NK-92 treated with Interleukin-12 subunit alpha and Interleukin-12 subunit beta, amount 100 ng/mL, for 24 hours (cell line): ENCODE data around the gene MT4.

ENCODE experiments used
- DNase-seq: peaks from one replicate; lab custom pipeline; 2025; lab: John Stamatoyannopoulos, UW

Gene MT4

DNA sequence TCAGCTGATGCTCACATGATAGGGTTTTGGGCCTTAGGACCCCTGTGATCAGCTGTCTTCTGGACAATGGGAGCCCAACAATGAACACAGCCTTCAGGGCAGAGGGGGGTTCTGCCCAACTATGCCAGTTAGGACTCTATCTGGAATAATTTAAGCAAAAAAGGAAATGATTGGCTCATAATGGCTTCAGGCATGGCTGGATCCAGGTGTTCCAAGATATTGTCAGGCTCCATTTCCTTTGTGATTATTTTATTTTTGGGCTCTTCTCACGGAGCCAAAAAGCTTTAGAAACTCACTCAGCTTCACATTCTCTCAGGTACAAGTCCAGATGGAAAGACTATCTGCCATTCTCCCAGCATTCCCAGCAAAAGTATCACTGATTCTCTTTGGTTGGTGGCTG lies 40.6 kb downstream of the MT4 start:
- no peak for DNase-seq

DNA sequence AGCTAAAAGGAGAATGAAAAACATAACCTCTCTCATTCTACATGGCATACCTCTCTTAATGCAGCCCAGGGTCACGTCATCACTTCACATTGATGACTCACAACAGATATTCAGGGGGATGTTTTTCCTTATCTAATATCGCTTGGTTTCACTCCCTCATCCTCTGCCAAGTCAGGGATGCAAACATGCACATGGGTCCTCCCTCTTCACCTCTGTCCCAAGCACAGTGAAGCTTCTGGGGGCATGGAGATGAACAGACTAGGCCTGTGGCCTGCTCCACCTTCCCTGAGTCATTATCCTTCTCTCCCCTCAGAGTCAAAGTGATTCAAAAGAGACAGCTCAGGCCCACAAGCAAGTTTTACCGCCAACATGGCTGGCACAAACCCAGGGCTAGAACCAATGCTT lies 41.2 kb downstream of the MT4 start:
- DNase-seq, result no peak

DNA sequence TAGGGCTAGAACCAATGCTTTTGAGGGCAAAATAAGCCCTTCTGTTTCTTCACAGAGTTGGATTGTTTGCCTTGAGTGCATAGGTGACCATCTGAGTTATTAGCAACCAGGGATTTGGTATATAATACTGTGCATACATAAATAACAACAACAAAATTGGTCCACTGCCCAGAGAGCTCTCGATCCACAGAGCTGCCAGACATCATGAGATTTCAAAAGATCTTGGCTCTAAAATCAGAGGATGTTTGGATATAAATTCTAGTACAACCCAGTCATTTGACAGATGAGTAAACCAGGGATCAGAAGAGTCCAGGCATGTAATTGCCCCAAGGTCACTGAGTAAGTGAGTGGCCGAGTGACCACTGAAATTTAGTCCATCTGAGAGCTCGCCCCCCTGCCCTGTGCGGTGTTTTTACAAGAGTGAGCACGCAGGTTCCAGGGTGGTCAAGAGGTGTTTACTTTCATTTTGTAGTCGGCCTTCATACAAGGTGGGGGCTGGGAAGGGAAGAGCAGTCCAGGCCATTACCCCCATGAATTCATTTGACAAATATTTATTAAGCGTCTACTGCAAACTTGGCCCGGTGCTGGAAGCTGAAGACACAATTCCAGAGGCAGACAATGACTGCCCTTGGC lies 41.7 kb downstream of the MT4 start:
- DNase-seq, result no peak

DNA sequence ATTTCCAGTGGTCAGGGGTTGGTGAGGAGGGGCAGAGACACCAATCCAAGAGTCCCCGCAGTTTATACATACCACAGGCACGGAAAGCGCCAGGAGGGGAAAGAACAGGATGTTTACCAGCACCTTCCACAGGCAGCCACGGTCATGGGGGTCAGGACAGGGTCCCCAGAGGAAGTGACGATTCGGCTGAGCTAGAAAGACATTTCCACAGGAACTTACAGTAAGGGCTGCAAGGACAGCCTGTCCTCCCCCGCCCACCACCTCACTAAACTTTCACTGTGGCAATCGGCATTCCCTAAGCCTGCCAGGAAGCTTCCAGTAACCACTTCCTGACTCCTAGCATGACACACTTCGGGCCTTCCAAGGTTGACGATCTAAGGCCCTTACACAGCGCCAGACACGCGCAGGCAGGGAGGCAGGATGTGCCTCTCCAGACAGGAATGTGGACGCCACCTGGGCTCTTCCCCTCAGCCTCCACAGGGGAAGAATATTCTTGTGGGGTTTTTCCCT lies 42.3 kb downstream of the MT4 start:
- no peak for DNase-seq

DNA sequence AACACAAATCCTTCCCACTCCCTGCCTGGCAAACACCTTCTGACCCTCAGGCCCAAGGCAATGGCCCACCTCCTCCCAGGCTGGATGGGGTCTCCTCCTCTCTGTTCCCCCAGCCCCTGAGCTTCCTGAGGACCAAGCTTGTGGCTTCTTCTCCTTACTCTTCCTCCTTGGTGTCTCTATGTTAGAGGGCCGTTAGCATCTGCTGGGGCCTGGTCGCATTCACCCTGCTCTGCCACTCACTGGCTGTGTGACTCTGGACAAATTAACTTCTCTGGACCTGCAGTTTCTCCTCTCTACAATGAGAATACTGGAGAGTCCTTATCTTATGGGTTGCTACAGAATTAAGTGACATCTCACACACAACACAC lies 42.8 kb downstream of the MT4 start:
- no peak for DNase-seq

DNA sequence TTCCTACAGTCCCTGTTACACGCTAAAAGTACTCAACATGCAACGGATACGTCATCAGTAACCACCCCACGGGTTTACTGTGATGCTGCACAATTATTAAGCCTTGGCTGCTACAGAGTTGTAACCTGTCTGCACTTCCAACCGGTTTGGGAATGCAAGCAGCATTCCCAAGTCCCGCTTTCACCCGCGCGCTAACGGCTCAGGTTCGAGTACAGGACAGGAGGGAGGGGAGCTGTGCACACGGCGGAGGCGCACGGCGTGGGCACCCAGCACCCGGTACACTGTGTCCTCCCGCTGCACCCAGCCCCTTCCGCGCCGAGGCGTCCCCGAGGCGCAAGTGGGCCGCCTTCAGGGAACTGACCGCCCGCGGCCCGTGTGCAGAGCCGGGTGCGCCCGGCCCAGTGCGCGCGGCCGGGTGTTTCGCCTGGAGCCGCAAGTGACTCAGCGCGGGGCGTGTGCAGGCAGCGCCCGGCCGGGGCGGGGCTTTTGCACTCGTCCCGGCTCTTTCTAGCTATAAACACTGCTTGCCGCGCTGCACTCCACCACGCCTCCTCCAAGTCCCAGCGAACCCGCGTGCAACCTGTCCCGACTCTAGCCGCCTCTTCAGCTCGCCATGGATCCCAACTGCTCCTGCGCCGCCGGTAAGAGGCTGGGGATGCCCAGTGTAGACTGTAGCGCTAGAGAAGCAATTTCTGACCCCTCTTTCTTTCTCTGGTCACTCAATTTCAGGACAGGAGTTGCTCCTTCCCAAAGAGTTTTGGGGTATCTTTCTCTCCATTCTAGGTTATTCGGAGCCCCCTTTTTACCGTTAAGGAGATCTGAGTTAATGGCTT lies 43.4 kb downstream of the MT4 start, which contains the start of gene MT2A:
MT2A (plus strand) TSS at position 542 of the 833 bp plus-strand sequence; CDS start at position 614, 72 bp downstream.
- peak; percentile 81 for DNase-seq

DNA sequence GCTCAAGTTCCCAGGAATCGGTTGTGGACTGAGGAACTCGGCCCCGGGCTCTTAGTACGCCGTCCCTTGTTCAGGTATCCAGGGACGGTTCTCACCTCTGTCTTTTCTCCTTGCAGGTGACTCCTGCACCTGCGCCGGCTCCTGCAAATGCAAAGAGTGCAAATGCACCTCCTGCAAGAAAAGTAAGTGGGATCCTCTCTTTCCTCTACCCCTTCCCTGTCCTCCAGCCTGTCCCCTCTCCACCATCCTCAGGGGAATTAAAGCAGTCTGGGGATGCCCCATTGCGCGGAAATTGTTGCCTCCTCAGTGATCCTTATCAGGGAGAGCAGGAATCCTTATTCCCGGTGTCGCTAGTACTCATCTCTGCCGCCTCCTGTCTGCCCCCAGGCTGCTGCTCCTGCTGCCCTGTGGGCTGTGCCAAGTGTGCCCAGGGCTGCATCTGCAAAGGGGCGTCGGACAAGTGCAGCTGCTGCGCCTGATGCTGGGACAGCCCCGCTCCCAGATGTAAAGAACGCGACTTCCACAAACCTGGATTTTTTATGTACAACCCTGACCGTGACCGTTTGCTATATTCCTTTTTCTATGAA lies 44.1 kb downstream of the MT4 start:
- DNase-seq, result no peak

DNA sequence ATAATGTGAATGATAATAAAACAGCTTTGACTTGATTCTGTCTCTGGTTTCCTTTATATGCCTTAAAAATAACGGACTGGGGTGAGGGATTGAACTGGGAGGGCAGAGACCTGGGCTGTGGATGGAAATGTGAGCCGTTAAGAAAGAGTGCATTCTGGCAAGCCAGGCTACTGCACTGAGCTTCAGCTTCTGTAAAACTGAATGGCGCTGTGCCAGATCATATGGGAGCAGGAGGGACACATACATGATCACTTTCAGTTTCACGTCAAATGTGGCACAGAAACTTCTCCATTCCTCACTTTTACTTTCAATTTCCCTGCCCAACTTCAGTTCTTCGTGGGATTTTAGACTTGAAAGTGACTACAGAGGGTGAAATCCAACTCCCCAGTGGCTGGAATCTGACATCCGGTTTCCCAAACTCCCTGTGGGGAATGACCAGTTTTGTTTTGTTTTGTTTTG lies 44.6 kb downstream of the MT4 start:
- peak; percentile 16 for DNase-seq

DNA sequence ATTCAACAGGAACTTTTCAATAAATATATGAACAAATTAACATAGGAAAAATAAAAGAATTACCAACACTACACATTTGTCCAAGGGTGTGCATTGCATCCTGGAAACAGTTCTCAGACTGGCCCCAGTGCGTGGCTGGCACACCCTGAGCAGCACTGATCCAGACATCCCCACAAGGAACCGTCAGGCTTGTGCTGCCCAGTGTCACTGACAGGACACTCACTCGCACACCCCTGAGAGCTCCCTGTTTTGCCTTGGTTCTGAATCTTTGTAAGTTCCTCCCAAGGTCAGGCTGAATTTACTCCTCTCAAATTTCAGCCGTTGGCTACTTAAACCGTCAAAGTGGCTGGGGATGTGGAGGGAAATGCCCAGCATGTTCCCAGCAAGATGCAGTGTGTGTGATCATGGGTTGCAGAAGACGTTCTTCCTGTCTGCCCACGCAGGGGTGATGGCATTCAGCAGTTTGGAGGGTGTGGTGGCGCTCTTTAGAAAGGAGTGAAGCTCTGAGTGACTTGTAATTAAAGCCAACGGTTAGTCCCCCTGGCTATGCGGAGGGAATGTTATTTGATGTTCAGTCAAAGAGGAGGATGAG lies 45.2 kb downstream of the MT4 start:
- DNase-seq, result no peak

DNA sequence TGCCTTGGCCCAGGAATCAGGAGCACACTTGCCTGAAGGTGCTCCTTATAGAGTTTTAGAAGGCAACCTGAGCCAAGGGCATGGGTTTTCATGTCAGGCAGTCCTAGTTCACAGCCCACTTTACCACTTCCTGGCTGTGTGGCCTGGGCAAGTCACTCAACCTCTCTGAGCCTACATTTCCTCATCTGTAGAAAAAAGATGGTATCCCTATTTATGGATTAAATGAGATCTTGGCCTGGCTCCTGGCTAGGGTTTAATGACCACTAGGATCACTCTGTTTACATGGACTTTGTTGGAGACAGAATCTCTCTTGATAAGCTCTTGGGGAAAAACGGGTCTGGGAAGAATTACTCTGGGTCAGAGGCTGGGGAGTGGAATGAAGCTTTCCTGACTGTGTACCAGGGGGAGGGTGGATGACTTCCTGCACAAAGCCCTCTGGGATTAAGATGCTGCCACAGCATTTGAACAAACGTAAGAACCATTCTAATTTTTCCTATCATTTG lies 45.8 kb downstream of the MT4 start:
- DNase-seq, result no peak

DNA sequence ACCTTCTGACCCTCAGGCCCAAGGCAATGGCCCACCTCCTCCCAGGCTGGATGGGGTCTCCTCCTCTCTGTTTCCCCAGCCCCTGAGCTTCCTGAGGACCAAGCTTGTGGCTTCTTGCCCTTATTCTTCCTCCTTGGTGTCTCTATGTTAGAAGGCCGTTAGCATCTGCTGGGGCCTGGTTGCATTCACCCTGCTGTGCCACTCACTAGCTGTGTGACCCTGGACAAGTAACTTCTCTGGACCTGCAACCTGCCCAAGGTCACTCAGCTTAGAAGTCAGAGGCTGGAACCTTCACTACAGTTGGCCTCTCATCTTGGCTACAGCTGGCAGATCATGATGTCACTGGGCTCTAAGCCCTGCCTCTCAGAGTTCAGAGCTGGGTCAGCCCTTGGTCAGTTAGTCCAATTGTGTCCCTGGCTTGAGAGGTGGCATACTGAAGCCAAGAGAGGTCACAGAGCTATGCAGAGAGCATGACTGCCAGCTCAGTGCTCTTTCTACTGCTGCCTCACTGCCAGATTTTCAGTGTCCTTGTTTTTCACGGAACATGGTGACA lies 46.5 kb downstream of the MT4 start:
- DNase-seq, result no peak

DNA sequence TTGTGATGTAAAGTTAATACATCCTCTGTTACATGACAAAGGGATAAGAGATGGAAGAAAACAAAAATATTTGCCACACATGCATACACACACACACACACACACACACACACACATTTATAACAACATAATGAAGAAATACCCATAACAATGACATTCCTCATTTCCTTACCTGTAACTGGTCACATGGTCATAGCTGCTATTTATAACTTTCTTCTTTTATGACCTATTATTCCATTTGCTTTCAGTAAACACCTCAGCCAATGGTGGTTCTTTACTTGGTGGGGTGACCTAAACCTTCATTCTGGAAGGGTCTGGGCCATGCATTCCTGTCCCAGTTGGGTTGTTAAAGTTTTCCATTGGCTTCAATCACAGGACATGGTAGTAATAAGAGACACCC lies 48.8 kb downstream of the MT4 start:
- no peak for DNase-seq

DNA sequence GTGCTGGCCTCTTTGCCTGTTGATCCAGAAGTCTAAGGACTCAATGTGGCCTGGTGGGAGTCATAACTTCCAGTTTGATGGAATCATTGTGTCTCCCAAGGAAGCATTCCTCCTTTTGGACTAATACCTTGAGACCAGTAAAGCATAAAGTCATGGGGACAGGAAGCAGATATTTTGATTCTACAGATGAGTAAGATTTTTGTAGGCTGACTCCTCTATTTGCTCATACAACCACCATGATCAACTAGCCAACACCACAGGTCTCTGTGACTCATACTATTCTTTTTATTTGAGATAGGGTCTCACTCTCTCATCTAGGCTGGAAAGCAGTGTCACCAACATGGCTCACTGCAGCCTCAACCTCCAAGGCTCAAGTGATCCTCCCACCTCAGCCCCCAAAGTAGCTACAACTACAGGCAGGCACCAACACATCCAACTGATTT lies 49.7 kb downstream of the MT4 start:
- DNase-seq, result no peak

DNA sequence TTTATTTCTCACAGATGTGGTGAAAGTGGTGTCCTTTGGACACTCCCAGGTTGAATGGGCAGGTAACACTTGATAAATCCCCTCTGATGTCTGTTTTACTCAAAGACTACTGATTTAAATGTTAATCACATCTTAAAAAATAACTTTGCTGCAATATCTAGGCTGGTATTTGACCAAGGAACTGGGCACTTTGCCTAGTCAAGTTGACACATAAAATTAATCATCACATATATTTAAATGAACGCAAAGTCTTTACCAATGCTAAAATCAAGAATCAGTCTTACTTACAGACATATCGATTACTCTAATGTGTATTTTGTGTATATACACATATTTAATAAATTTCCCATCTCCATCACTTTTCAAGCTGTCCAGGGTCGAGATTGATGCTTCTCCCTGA lies 50.5 kb downstream of the MT4 start:
- no peak for DNase-seq

DNA sequence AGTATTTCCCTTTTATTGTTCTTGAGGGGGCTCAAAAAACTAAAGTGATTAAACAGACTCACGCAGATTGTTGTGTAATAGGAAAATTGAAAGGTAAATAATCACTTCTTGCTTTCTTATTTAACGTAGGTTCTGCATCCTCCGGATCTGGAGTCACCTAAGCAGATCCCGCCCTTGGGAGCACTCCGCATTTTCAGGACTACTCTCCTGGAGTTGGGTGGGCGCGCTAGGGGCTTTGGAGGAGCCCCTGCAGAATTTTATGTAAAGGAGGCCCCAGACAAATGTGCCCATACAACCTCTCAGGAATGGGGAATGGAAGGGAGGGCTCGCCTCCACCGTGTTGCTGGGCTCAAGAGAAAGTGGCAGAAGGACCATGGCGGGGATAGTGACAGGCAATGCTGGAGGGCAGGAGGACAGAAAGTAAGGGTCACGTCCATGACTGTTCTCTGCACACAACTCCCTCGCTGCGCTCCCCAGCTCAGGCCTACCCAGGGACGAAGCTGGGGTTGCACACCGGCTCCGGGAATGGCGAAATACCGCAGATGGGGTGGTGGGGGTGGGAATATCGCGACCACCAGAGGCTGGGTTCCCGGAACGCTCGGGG lies 51.8 kb downstream of the MT4 start:
- no peak for DNase-seq

DNA sequence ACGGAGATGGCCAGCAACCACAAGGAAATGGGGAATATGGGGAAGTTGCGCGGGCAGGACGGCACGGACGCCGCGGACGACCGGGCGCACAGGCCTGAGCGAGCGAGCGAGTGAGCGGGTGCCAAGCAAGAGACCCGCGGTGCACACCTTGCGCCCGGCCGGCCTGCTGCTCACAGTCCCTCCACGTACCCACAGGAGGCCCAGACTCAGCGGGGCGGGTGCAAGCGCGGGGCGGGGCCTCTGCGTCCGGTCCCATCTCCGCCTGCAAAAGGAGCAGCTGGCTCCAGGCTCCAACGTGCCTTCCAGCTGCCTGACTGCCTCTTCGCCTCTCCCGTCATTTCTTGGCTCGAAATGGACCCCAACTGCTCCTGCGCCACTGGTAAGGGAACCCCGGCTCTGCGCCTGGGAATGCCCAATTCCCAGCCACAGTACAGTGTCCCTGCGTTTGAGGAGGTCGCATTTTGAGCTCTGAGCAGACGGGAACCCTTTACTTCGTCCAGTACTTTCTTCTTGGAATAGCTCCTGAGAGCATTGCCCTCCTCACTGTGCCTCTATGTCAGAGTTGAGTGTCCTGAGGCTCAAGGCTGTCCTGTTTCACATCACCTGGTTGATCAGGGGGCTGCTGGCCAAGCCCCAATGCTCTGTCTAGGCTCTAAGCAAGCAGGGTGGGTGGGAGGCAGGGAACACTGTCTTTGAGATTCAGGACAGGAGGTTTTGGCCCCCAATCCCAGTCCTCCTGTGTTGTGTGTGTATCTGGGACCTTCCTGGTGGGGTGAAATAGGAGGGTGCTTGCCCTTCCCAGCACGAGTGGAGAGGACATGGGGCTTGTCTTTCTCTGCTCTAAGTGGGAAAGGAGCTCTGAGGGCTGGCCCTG lies 52.6 kb downstream of the MT4 start:
- no peak for DNase-seq

DNA sequence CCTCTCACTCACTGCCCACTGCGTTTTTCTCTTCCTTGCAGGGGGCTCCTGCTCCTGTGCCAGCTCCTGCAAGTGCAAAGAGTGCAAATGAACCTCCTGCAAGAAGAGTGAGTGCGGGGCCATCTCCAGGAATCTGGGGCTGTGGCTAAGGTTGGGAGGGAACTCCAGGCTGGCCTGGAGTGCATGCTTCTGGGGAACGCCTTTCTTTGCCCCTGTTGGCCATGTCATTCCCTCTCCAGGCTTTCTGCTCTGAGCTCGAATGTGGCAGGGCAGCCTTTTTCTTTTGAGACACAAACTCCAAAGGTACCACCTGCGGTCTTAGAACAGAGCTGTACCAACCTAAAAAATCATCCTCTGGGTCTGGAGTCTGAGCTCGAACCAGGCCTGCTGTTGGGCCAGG lies 53.3 kb downstream of the MT4 start:
- DNase-seq, result no peak
